Mesothelial cell of epicardium (in vitro differentiated cells): ENCODE data around the gene SLC16A9. TPM values are rescaled to one million over a fixed set of nuclear protein-coding genes. Genes with fewer than 3 reads are reported as not detected.

Experiments used
- DNase-seq, 2 experiments: peaks; one replicate each; pipeline ENCODE4 v3.0.0; 2021; ENCODE audit warnings: low spot score in 2 of 2; ENCODE audit not compliant: unreplicated experiment in 2 of 2
- H3K27ac Mint-ChIP-seq: 2 replicates; pipeline ENCODE4 v1.8.0; 2021; ENCODE audit warnings: mixed read lengths
- H3K27me3 Mint-ChIP-seq: 2 replicates; pipeline ENCODE4 v1.8.0; 2021; ENCODE audit warnings: low read depth, mixed read lengths
- H3K36me3 Mint-ChIP-seq: 2 replicates; pipeline ENCODE4 v1.8.0; 2021; ENCODE audit warnings: mixed read lengths
- H3K4me1 Mint-ChIP-seq: 2 replicates; pipeline ENCODE4 v1.8.0; 2021; ENCODE audit warnings: mixed read lengths
- H3K4me3 Mint-ChIP-seq: 2 replicates; pipeline ENCODE4 v1.8.0; 2021; ENCODE audit warnings: mild to moderate bottlenecking, moderate library complexity, mixed read lengths
- H3K9me3 Mint-ChIP-seq: 2 replicates; pipeline ENCODE4 v1.8.0; 2021; ENCODE audit warnings: mixed read lengths
- total RNA-seq: library from RNA; stranded (reverse); gene quantifications from 3 replicates; pipeline ENCODE4 v1.2.1, GENCODE V29; 2021
- TF ChIP-seq, protein P1 (sequence below): fragments of 200-600 bp; sonication (generic); IDR thresholded peaks from one replicate; pipeline ENCODE4 v1.5.0; 2021; ENCODE audit warnings: antibody characterized with exemption; ENCODE audit not compliant: unreplicated experiment

Gene SLC16A9
- total RNA-seq, 1 donor from 2014 or later: 17.6 TPM

DNA sequence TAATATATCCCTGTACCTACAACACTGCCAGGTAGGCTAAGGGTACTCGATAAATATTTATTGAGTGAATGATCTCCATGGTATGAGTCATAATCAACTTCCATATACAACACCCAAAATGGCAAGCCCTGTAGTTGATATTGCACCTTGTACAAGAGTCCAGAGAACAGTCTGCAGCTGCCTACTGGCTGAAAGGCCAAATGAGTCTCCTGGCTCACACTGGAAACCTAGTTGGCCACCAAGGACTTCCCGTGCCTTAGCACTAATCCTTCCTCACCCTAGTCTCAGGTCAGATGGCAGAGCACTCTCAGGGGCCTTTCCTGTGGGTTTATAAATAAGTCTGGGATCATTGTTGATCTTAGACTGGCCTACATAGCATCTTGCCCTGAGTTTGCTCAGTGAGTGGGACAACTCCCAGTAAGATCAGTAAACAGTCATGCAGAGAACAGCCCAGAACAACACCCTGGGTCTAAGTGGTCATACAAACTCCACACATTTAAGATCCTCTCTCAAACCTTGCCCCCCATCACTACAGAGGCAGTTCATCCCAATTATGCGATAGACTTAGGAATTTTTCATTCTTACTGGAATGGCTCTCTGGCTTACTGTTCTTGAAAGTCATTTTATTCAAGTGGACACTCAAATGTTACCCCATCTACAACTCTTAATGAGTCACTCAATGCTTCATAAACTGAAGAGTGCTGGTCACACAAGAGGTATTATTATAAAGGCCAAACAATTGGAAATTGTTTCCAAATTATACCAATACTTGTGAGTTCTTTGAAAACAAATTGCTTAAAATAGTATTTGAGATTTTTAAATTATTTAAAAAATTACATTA is 14.7 kb upstream of the SLC16A9 start:
- Mint-ChIP-seq H3K4me3 (no peak overlapping the region), H3K36me3 (no peaks in the 10 kb centered on the region), H3K27me3 (no peaks in the 10 kb centered on the region), H3K27ac (no peak overlapping the region), H3K4me1 (peaks cover 6% of the 10 kb centered on the region), H3K9me3 (peaks cover 20% of the 10 kb centered on the region)
- DNase-seq: no peak
- TF ChIP-seq, protein P1, sequence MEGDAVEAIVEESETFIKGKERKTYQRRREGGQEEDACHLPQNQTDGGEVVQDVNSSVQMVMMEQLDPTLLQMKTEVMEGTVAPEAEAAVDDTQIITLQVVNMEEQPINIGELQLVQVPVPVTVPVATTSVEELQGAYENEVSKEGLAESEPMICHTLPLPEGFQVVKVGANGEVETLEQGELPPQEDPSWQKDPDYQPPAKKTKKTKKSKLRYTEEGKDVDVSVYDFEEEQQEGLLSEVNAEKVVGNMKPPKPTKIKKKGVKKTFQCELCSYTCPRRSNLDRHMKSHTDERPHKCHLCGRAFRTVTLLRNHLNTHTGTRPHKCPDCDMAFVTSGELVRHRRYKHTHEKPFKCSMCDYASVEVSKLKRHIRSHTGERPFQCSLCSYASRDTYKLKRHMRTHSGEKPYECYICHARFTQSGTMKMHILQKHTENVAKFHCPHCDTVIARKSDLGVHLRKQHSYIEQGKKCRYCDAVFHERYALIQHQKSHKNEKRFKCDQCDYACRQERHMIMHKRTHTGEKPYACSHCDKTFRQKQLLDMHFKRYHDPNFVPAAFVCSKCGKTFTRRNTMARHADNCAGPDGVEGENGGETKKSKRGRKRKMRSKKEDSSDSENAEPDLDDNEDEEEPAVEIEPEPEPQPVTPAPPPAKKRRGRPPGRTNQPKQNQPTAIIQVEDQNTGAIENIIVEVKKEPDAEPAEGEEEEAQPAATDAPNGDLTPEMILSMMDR: no peak

DNA sequence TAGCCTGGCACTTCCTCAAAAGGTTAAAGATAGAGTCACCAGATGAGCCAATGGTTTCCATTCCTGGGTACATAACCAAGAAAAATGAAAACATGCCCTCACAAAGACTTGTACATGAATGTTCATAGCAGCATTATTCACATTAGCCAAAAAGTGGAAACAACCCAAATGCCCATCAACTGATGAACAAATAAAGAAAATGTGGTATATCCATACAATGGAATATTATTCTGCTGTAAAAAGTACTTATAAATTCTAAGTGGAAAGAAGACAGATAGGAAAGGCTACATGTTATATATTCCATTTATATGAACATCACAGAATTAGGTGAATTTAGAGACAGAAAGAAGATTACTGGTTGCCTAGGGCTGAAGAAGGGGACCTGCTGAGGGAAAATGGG is 10.7 kb upstream of the SLC16A9 start:
- H3K4me3 Mint-ChIP-seq: no peak overlapping the region
- H3K9me3 Mint-ChIP-seq: peaks cover 20% of the 10 kb centered on the region
- TF ChIP-seq, protein P1: no peak
- no peaks in the 10 kb centered on the region for H3K27me3 Mint-ChIP-seq
- no peaks in the 10 kb centered on the region for H3K4me1 Mint-ChIP-seq
- no peak for DNase-seq
- no peaks in the 10 kb centered on the region for H3K36me3 Mint-ChIP-seq
- no peak overlapping the region for H3K27ac Mint-ChIP-seq

DNA sequence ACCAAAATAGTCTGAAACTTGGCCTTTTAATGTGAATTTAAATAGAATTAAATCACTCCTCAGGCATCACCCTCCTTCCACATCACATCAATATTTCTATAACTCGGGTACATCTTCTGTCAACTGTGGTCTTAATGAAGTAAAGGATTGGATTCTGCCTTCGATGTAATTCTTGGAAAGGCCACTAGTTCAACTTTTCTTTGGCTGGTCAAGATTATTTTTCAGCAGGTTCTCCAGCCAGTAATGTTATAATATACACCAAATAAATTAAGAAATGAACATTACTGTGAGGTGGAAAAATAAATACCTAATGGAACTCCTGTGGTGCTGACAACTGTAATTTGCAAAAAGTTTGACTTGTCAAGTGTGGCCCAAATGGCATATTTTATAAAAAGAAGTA is 9.7 kb upstream of the SLC16A9 start:
- no peaks in the 10 kb centered on the region for H3K36me3 Mint-ChIP-seq
- H3K27me3 Mint-ChIP-seq: no peaks in the 10 kb centered on the region
- TF ChIP-seq, protein P1: peak; percentile 63
- H3K27ac Mint-ChIP-seq: no peak overlapping the region
- DNase-seq: no peak
- H3K9me3 Mint-ChIP-seq: peaks cover 20% of the 10 kb centered on the region
- no peaks in the 10 kb centered on the region for H3K4me1 Mint-ChIP-seq
- no peak overlapping the region for H3K4me3 Mint-ChIP-seq

DNA sequence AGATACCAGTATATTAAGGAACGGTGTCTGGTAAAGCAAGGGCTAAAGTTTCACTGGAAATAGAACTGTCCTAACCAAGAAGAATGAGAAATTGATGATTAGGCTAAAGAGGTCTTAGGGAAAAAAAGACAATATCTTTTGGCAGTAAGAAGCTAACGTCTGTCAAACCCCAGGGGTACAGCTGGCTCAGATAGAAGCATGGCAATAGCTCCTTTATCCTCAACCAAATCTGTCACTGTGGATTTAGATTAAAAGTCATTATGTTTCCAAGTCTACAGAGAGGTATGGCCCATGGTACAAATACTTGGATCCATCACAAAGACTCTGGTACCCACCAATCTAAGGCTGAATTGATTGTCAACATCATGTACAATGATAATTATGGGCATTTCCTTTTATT is 8.6 kb upstream of the SLC16A9 start:
- no peaks in the 10 kb centered on the region for H3K4me1 Mint-ChIP-seq
- peaks cover 20% of the 10 kb centered on the region for H3K9me3 Mint-ChIP-seq
- no peak overlapping the region for H3K4me3 Mint-ChIP-seq
- no peaks in the 10 kb centered on the region for H3K36me3 Mint-ChIP-seq
- no peaks in the 10 kb centered on the region for H3K27me3 Mint-ChIP-seq
- DNase-seq: no peak
- TF ChIP-seq, protein P1: no peak
- no peak overlapping the region for H3K27ac Mint-ChIP-seq

DNA sequence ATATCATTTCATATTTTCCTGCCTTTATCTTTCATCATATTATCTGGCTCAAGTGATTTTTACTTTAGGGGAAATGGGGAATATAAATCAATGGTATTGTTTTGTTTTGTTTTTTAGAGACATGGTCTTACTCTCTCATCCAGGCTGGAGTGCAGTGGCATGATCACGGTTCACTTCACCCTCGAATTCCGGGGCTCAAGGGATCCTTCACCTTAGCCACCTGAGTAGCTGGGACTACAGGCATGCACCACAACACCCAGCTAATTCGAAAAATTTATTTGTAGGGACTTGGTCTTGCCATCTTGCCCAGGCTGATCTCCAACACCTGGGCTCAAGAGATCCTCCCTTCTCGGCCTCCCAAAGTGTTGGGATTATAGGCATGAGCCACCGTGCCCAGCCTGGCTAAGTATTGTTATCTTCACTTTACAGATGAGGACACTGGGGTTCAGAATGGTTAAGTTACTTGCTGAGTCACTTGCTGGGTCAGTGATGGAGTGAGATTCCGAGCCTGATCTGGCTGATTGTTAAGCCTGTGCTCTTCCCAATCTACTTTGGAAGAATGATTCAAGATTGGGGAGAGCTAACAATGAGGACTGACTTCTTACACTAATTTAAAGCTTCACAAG is 3.7 kb upstream of the SLC16A9 start:
- Mint-ChIP-seq H3K9me3 (no peaks in the 10 kb centered on the region), H3K4me3 (no peak overlapping the region), H3K36me3 (no peaks in the 10 kb centered on the region), H3K27ac (no peak overlapping the region), H3K4me1 (peaks cover 10% of the 10 kb centered on the region), H3K27me3 (no peaks in the 10 kb centered on the region)
- TF ChIP-seq, protein P1: no peak
- no peak for DNase-seq
